ACHN (cell line): Measurements from ENCODE around the gene AMBRA1.

Source experiments
- DNase-seq: peaks from one replicate; pipeline ENCODE4 v3.0.0-alpha.2; 2015
- in situ Hi-C: cut with HindIII; loops from 2 replicates; pipeline ENCODE4 v1.10.0; 2017; ENCODE audit warnings: low sequenced_read_pairs, low pct_ligation_motif_present, low pct_unique_long_range_greater_than_20kb

AMBRA1 gene

DNA sequence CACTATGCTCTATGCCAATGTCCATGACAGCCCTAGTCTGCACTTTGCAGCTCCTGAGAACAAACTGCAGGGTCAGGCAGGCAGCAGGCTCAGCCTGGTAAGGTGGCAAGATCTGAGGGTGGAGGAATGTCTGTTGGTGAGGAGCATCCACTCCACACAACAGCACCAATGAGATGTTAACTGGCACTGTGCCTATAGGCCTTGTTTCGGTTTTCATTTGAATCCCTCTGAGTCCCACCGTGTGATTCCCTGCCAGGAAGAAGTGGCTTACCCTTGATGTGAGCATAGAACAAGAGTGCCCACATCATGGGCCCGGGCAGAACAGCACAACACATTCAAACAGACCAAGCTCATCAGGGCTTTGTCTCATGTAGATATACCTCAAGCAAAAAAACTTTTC, 158.1 kb downstream of the AMBRA1 start:
- DNase-seq, result no peak
- in situ Hi-C loops, result no loop called here

GRCh38 chr11:46431211-46431610, 162.6 kb downstream of the AMBRA1 start:
- no peak for DNase-seq
- in situ Hi-C loops, result no loop called here

GRCh38 chr11:46429717-46430116, 164.1 kb downstream of the AMBRA1 start:
- in situ Hi-C loops, result no loop called here
- no peak for DNase-seq

DNA sequence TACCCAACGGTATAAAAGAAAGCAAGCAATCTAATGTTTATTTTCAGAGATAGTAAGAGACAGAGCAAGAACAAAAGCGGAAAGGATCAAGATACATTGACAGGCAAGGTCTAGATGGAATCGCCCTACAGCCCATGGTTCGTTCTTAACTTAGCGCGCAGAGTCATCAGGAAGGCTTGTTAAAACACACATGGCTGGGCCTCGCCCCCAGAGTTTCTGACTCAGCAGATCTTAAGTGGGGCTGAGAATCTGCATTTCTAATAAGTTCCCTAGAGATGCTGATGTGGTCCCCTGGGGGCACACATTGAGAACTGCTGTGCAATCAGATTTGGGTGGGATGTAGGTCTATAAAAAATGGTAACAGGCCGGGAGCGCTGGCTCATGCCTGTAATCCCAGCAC, 166.5 kb downstream of the AMBRA1 start:
- DNase-seq, result no peak
- in situ Hi-C loops, result no loop called here

DNA sequence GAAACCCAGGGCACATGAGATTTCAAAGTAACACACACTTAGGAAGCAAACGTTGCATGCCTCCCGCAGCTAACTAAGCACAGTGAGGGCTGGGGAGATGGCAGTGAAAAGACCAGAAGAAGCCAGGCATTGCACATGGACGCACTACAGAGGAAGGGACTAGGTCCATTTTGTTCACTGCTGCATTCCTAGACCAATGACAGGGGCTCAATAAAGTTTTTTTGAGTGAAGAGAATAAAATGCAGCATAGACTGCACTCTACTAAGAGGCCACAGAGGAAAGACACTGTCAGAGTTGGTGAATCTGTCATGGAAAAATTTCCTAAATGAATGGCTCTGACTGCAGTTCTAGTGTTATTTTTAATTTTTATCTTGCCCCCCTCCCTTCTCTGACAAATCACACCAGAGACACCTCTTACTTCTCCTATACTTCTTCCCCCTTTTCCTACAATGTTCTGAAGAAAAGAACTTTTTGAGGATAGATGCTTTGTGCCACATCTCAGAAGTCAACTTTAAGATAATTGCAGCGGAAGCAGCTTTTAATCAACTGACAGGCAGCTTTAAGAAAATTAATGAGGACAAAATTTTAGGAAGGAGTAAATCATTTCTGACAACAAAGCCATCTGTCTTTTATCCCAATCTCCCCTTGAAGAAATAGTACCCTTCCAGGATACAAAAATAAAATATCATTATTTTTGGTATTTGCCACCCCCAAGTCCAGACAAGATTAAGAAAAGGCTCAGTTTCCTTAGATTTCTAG, 167.4 kb downstream of the AMBRA1 start:
- DNase-seq, result no peak
- in situ Hi-C loops, result no loop called here

DNA sequence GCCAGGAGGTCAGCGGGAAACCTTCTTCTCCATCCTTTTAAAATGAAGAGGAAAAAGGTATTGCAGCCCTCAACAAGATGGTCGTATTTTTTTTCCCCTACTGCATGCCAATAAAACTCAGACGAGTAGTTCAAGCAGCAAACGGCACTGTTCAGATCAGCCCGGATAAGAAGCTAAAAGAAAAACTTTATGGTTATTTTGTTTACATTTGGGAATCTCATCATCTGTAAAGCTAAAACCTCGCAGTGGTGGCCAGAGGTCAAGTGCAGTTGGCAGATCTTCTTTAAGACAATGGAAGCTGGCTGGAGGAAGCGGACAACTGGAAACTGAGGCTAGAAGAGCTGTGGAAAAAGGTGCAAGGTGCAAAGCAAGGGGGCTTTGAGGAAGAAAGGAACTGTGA, 171.2 kb downstream of the AMBRA1 start:
- DNase-seq, result no peak
- in situ Hi-C loops, result no loop called here

DNA sequence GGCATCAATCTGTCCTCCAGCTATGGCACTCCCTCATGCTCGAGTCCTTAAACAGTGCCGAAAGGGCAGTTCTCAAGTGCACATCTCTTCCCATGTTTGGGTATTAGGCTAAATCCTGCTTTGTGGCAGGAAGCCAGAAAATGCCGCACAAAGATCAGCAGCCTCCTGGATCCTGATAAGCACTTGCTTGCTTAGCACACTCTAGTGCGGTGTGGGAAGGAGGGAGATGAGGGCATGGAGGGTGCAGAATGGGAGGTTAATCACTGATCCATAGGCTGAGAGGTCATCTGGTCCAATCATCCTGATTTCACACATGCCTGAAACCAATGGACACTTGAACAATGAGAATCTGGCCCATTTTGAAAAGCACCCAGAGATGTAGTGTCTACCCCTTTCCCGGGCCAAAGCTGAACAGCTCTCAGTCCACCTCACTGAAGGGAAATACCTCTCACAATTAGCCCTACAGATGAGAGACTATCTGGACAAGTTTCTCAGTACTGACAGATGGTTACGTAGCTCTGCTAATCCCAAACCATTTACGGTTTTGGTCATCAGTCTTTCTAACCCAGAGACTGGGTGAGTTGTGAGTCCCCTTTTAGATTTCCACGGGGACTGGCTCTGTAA, 172.5 kb downstream of the AMBRA1 start:
- in situ Hi-C loops, result no loop called here
- DNase-seq, result no peak

GRCh38 chr11:46420513-46420912, 173.3 kb downstream of the AMBRA1 start:
- no peak for DNase-seq

DNA sequence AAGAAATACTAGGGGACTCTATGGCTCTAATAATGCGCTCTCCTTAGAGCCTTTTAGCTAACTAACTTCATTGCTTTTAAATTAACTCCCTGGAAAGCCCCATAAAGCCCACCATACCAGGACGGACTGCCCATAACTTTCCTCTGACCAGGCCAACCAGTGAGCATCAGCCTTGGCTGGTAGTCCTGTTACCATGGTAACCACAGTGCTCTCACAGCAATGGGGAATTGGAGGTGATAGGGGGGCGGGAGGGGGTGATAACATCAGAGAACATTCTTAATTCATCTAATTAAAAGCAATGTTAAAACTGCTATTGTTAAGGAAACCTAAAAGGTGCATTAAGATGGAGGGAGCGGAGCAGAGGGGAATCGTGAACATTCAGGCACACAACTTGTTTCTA, 175.1 kb downstream of the AMBRA1 start:
- in situ Hi-C loops, result no loop called here

More at GRCh38 chr11:46420513-46420912, 173.3 kb downstream of the AMBRA1 start:
- in situ Hi-C loops, result no loop called here

DNA sequence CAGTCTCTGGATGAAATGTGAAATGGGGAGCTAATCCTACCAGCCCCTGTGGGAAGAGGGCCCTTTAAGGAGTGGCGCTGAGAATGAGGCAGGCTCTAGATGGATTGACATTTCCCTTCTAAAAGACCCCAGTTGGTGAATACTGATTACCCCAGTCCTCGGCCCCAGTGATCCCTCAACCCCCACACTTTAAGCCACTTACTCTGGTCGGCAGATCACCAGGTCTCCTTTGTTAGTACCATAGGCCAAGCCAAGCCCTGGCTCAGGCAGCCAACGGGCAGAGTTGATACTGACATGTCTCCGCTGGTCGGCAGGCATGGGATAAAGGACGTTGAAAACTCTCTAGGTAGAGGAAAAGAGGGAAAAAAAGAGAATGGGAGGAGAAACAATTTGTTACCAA, 176.1 kb downstream of the AMBRA1 start:
- in situ Hi-C loops, result no loop called here
- no peak for DNase-seq

More for the DNA sequence above, 175.1 kb downstream of the AMBRA1 start:
- DNase-seq, result no peak

DNA sequence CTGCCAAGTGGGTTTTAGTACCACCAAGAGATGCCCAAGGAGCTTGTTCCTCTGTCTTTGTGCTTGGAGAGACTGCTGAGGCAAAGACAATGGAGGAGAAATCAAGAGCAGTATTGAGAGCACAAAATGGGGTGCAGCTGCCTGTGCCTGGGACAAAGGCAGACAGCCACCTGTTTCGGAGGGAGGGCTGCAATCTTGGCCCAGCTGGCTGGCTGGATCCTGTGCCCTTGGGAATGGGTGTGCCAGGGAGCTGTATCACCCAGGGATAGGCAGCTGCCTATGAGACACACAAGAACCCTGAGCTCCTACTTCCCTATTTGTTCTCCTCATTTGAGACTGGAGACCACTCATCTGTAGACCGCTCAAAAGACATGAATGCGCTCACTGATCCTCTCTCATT, 178.9 kb downstream of the AMBRA1 start:
- in situ Hi-C loops, result no loop called here
- DNase-seq, result no peak

DNA sequence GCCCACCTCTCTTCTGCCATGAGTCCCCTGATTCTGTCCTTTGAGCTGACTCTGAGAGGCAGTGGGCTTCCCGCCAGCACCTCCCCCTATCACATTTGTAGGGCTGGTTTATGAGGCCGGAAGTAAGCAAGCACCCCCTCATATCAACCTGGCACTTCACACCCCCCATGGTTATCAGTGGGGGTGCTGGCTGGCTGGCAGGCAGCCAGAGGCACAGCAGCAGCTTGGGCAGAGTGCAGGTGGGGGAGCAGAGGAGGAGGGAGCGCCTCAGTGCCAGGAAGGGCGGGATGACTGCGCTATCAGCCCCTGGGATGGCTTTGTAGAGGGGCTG, 179.4 kb downstream of the AMBRA1 start:
- in situ Hi-C loops, result no loop called here

GRCh38 chr11:46413760-46414465, 179.9 kb downstream of the AMBRA1 start:
- in situ Hi-C loops, result no loop called here
- DNase-seq, result no peak

More for the DNA sequence above, 179.4 kb downstream of the AMBRA1 start:
- no peak for DNase-seq

DNA sequence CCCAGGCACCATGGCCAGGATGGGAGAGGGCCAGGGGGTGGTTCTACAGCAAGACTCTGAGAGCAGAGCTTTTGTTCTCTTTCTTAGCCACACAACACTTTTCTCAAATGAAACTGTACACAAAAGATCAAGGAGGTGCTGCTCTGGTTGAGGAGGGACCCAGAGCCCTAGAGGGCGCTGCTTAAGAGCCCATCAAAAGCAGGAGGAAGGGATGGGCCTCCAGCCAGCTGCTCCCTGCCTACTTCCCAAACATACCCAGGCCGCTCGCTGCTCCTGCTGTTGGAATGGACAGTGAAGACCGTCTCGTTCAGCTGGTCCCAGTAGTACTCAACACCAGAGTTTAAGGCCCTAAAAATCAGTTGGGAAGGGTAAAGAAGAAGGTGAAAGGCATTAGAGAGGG, 183.8 kb downstream of the AMBRA1 start:
- no peak for DNase-seq
- in situ Hi-C loops, result no loop called here

GRCh38 chr11:46408407-46408986, 185.3 kb downstream of the AMBRA1 start:
- no peak for DNase-seq
- in situ Hi-C loops, result no loop called here

DNA sequence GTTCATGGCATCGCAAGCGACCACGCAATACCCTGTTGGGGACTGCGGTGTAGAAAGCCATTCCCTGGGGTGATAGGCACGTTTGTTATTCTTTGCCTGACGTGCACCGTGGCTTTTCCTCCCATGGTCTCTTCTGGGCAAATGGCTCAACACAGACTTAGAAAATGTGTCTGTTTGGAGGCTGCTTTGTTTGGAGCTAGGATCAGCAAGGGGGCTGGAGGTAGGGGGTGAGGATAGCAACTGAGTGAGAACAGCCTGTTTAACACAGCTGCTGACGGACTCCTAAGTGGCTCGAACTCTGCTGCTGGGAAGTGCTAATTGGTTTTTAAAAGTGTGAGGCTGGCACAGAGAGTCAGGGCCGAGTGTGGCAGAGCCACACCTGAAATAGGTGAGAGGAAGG, 186.2 kb downstream of the AMBRA1 start:
- no peak for DNase-seq
- in situ Hi-C loops, result no loop called here

DNA sequence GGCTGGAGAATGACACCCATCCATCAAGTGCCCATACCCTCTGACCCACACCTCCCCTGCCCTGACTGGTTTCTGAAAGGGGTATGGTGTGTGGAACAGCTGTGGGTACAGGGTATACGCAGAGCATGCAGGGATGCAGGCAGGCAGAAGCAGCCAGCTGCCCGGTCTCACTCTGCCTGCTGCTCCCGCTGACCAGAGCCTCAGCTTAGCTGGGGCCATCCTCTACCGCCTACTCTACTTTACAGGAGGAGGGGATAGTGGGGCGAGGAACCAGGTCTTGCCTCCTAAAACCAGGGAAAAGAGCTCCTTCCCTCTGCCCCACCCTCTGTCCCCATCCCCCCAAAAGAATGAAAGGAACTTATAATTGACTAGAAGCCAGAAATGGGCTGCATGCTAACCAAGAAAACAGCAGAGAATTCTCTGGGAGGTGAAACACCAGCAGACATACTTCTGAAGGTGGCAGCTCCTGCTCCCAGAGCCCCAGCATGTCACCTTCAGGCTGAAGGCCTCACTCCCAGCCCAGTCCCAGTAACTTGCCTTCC, 189.3 kb downstream of the AMBRA1 start:
- no peak for DNase-seq
- in situ Hi-C loops, result no loop called here

- in situ Hi-C loops, result no loop called here
- no peak for DNase-seq
These were observed 190.6 kb downstream of the AMBRA1 start for GRCh38 chr11:46402957-46403902.
